NCI-H1694 (cell line): ENCODE data around the gene KLF6.
A peak's percentile ranks its signal among the peaks of the same experiment; 100 is the strongest.

Experiments used
- DNase-seq: peaks from one replicate; lab custom pipeline; 2025; lab: John Stamatoyannopoulos, UW

The KLF6 gene

DNA sequence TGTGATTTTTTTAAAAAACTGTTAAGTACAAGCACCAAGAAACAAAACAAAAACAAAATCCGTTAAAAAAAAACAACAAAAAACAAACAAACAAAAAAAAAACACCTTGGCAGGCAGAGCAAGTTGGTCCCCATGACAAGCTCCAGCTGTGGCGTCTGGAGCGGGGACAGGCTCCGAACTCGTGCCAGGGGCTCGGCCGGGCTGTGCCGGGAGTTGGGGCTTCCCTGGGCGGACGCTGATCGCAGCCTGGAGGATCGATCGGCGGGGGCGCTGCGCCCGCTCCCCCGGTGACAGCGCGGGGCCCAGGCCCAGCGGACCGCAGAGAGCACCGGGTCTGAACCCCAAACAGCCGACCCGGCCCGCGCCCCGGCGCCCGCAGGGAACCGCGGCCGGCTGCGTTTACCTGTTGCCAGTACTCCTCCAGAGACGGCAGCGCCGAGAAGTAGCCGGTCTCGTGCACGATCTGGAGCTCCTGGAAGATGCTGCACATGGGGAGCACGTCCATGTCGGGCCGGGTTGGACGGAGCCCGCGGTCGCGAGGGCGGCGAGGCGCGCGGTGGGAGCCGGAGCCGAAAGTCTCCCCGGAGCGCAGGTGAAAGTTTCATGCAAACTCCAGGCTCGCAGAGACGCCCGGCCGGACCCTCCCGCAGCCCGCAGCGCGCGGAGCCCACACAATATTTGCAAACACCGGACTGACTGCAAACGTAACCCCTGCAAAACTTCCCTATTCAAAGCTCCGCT lies at the start of gene KLF6:
KLF6 (minus strand) TSS at position 700 of the 741 bp plus-strand sequence; CDS start at position 505, 195 bp downstream.
- DNase-seq = peak; percentile 9

DNA sequence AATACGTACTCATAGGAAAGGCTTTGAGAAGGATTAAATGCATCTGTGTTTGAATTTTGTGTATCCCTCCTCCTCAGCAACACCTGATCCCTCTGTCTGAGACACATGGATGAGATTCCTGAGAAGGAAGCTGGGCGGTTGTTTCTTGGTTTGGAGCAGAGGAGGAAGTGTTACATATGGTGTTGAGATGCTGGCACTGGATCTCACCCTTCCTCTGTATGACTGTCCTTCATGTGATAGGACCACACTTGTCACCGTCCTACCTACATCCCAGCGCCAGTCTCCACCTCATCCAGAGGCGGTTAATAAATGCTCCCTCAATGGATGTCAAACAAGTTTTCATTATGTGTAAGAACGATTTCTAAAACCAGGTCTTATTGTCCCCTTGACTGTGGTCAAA lies 49.4 kb upstream of the KLF6 start:
- DNase-seq = no peak

DNA sequence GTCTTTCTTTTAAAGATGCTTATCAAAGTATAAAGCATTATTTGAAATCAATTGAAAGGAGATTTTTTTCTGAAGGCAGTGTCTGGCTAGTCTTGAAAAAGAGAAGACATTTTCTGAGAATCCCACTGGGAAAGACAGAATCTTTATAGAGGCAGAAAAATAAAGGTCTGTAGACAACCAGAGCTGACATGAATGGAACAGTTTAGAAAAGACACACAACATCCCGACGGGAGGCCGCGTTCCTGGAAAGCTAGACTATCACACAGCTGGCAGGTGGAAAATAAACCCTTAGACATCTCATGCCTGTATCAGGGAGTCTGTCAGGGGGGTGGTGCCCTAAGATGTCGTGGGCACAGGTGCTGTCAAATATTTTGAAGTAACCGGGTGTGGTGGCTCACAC lies 48.0 kb upstream of the KLF6 start:
- no peak for DNase-seq

DNA sequence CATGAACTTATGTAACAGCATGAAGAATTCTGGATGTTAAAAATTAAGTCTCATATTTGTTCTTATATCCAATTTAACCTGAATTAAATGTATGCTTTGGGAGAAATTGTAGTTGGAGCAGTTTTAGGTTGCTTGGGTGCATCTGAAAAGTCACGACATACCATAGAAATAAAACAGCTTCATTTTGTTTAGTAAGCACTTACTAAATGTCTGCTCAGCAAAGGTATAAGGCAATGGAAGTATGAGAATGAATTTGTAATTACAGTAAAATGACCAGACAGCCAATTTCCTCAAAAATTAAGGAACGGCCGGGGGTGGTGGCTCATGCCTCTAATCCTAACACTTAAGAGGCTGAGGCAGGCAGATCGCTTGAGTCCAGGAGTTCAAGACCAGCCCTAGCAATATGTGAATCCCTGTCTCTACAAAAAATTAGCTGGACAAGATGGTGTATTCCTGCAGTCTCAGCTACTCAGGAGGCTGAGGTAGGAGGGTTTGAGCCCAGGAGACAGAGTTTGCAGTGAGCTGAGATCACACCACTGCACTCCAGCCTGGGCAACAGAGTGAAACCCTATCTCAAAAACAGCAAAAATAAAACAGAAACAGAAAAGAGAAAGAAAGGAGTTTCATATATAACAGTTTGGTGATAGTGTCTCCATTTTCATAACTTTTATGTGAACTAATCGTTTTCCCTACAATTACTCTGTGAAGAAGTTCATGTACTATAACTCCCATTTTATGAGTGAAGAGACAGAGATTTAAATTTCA lies 47.2 kb upstream of the KLF6 start:
- no peak for DNase-seq

DNA sequence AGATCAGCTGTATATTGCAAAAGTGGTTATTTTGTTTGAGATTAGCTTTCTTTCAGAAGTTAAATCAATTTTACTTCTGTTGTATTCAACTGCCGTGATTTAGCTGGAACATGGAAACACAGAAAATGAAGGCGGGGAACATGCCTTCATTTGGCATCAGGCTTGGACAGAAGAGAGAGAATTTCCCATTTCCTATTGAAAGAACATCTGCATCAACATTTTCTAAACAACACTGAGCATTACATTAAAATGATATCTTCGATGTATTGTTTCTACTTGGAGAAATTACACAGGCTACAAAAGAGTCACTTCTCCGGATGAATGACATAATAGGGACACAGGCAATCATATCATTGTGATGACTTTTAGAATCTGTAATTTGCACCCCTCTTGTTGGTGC lies 46.6 kb upstream of the KLF6 start:
- DNase-seq = no peak

DNA sequence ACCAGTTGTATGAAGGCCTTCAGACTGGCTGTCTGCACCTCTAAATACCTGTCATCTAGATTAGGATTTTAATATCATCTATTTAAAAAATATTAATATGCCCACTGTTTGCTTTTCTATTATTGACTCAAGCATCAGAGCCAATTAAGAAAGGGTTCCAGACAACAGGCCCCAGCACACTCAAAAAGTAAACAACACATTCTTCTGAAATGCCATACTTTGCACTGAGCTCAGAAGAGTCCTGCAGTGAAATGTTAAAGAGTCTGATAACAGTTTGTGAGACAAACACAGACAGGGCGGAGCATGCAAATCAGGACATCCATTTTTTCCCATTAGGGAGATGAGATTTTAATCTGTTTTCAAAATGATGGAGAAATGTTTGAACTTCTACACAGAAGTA lies 45.9 kb upstream of the KLF6 start:
- no peak for DNase-seq

DNA sequence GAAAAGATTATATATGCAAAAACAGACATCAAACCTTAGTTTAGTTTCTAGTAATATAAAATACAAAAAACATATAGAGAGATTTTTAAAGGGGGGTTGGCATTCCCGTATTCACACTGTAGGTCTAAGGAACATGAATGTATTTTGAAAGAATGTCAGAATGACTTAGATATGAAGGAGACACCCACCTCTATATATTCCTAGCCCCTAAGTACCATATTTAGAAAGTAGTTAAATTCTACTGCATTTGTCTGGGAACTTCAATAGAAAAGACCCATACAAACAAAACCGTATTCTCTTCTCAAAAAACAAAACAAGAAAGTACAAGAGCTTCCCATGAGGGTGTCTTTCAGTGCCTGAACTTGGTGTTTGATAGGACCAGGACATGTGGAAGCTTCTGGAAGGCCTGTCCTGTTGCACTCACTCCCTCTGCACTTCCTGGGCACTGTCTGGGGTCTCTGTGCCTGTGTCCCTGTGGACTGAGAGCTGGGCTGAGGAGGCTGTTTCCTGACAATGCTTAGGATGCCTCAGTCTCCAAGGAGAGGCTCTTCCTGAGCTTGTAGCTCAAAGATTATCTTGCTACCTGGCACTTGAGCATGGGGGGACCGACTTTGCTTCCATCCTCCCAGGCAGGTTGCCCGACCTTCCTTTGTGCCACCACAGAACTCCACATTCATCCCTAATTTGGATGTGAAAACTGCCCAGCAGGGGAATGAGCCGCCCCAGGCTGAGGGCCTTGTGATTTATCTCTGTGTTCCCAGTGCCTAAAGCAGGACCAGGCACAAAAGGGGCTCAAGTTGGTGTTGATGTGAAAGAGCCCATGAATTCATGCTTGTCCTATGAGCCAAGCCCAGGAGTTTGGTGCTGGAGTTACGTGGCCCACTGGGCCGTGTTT lies 44.4 kb upstream of the KLF6 start:
- no peak for DNase-seq

DNA sequence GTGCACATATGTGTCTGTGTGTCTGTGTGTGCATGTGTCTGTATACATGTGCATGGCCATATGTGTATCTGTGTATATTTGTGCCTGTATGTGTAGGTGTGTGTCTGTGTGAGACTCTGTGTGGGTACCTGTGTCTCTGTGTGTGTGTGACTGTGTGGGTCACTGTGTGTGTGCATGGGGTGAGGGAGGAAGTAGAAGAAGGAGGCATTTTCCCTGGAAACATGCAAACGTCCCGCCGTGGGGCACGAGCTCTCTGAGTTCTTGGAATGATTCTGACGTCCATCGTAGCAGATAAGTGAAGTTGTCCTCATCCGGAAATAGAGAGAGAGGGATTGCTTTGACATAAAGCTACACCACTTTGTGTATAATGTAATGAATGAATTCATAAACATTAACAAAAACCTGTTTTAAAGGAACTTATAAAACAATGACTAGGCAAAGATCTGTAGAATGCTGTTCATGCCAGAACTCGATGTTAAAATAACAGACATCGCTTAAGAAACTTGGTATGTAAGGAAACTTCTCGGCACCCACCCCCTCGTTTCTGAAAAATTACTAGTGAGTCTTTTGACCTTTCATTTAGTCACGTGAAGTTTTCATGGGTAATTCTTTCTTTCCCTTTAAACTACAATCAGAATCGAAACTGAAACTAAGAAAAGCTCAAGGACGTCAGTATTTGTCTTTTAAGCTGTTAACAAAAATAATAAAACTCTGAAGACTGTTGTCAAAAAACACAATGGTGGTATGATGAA lies 43.6 kb upstream of the KLF6 start:
- DNase-seq = no peak

DNA sequence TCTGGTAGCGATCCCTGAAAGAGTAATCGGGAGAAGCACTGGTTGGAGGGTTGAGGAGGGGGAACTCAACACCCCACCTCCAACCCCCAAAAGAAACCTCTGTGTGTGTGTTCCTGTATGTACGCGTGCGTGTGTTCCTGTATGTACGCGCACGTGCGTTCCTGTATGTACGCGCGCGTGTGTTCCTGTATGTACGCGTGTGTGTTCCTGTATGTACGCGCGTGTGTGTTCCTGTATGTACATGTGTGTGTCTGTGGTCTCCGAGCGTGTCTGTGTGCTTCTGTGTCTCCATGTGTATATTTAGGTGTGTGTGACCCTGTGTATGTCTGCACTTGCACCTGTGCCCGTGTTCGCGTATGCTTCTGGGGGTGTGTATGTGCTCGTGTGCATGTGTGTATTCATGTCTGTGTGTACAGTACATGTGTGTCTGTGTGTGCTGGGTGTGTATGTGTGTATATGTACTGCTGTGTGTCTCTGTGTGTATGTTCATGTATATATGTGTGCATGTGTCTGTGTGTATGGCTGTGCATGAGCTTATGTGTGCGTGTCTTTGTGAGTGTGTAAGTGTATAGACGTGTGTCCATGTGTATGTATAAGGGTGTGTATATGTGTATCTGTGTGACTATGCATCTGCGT lies 42.9 kb upstream of the KLF6 start:
- DNase-seq = no peak

DNA sequence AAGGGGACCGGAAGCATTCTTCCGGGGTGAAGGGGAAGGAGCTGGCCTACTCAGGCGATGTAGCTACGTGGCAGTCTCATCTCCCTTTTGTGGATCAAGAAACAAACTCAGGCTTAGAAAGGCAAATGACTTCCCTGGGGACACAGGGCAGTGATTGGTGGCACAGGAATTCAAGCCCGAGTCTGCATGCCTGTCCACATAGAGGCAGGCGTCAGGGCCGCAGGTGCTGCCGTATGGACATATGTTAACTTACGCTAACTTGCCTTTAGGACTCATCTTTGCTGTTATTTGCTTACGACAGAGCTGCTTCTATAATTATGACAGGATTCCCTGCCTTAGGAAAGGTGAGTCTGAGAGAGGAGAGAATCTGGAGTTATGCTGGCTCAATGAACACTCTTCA lies 42.3 kb upstream of the KLF6 start:
- no peak for DNase-seq

DNA sequence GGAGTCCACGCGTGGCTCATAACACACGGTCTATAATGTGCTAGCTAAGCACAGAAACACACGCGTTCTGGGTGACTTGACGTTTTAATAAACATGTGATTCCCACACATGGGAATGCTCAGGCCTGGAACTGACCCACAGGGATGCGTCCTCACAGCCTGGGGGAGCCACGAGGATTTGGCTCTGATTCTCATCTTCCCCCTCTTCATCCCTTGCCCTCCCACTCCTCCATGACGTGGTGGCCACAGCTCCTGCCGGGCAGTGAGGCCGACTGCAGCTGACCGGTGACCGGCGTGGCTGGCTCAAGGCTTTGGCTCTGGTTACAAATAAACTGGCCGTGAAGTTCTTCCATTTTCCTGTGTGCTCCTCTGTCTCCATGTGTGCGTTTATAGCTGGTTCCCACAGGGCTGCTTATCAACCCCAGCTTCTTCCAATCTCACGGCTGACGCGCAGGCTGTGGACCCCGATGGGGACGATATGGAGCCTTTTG lies 40.9 kb upstream of the KLF6 start:
- DNase-seq = no peak

DNA sequence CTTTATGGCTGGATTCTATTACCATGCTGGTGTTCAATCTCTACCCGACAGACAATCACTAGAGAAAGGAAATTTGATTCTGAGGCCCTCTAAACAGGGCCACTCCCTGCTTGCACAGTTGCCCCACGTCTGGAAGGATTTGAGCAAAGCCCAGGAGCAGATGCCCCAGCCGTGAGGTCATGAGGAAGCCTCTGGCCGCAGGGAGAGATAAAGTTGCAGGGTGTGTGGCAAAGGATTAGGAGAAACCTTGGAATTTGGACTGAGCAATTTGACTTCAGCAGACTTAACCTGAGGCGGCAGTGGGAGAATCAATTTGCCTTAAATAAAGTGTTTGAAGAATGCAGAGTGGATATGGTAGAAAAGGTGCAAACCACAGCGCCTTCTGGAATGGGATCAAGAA lies 40.2 kb upstream of the KLF6 start:
- DNase-seq = no peak

DNA sequence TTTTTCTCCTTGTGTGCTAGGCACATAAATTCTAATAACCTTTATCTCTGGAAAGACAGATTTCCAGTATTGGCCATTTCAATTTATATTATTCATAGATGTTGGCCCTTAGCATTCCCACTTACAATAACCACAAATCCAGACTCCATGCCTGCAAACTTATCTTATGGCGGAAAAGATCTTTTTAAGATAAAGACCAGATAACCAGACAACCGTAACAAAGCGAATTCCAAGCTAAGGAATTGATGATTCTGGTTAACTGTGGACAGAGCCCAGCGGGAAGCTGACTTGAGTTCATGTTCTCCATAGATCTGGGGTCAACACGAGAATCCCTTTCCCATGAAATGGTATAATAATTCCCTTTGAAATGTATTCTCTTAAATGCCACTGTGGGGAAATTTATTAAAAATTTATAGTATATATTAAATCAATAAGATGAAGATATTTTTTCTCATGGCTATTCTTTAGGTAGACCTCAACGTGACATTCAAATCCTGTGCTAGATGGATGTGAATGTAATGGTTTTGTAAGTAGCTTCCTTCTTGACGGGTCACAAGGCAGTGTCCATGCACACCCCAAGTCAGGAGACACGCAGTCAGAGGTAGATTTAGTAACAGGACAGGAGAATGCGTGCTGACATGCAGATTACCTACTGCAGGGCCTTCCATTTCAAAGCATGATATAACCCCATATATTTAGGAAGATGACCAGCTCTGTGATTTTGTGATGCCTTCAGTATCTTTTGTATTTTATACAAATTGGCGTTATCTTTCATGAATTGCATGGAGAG lies 37.7 kb upstream of the KLF6 start:
- DNase-seq = no peak

DNA sequence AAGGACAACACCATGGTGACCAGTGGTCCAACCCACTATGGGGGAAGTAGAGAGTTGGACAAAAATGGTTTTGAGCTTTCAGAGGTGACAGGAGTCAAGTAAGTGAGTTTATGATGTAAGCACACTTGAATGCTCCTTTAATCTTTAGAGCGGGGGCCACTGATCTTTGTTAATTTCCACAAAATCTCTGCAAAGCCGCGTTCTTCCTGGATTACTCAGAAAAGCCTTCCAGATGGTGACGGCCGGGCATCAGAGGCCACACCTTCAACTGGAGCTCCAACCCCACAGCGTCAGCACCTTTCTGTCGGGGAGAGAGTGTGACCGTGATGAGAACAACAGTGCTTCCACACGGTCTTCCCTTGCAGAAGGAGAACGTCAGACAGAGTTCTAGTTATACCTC lies 35.2 kb upstream of the KLF6 start:
- DNase-seq = no peak

DNA sequence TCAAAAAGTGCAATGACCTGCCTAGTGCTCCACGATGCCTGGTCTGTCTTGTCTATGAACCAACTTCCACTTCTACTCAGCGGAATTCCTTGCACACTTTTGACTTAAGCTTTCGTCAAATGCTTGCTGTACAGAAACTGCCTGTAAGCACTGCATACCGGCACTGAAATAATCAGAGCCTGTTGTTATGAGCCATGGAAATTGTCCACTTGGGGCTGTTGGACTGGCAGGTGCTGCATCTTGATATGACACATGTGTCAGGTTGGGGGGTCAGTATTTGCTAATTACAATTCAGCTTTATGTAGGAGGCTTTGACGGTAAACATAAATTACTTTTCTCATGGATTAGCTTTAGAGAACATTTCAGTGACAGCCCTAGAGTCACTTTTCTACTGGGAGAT lies 32.0 kb upstream of the KLF6 start:
- no peak for DNase-seq

DNA sequence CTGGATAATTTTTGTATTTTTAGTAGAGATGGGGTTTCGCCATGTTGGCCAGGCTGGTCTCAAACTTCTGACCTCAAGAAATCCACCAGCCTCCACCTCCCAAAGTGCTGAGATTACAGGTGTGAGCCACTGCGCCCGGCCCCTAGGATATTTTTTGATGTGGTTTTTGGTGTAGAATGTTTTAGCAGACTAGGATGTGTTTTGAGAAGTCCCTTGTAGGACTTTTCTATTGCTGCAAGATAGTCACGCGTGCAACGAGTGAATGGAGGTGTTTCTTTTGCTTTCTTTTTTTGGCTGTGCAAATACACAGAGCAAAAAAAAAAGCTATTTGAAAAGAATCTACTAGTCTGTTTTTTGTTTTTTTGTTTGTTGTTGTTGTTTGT lies 29.8 kb upstream of the KLF6 start:
- no peak for DNase-seq

DNA sequence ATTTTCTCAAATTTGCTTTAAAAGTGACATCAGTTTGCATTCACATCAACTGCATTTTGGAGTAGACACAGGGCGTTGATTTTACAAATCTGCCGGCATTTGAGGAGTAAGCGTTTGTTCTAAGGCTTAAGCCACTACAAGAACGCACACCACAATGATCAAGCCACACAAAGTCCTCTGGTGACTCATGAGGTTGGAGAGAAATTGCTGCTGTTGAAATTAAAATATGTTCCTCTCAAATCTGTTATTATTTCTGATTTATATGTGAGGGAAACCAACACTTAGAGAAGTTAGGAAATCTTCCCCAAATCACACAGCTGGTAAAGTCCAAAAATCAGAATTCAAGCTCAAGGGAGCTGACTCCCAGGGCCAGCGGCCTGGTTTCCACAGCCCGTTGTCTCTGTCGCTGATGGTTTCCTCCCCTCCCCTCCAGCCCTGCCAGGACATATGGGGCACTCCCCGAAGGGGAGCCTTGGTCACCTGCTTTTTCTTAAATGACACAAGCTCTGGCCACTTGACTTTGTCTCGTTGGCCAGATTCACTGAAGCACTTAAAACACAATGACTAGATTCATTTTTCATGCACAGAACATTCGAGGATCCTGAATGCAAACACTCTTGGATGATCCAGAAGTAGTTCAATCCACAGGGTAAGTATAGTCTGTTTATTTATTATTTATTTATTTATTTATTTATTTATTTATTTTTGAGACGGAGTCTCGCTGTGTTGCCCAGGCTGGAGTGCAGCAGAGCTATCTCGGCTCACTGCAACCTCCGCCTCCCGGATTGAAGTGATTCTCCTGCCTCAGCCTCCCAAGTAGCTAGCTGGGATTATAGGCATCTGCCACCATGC lies 29.2 kb upstream of the KLF6 start:
- no peak for DNase-seq

DNA sequence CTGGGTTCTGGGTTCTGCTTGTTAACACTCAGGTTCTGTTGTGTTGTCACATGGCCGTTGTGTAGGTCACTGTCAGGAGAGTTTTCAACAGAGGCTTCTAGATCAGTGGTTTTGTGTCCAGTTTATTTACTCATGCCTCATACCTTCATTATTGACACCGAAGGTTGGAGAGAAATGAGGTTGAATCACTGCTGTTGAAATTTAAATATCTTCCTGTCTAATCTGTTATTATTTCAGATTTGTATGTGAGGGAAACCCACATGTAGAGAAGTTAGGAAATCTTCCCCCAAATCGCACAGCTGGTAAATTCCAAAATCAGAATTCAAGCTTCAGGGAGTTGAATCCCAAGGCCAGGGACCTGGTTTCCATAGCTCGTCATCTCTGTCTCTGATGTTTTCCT lies 28.3 kb upstream of the KLF6 start:
- DNase-seq = no peak

DNA sequence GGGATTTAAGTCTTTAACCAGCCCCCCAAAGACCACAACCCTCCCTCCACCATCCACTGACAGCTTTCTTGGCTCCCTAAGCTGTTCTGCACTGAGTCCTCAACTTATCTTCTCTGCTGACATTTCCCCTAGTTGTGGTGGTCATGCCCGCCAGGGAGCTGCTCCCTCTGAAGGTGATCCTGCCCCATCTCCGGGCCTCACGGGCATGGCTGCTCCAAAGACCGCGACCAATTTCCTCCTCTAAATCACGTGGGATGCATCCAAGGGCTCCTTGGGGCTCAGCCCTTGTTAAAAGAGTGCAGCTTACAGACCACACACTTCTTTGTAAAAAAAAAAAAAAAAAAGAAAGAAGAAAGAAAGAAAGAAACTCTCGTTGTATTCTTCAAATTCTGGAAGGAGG lies 27.1 kb upstream of the KLF6 start:
- DNase-seq = no peak
